ENCODE data around the gene ARHGAP35. TPM values are rescaled to one million over a fixed set of nuclear protein-coding genes. Genes with fewer than 3 reads are reported as not detected.
A peak's percentile ranks its signal among the peaks of the same experiment; 100 is the strongest.

Gene ARHGAP35
- polyA plus RNA-seq, 1 of the 3 experiments (the other 2 are of a cell fraction) = 25.1 TPM

- Histone ChIP-seq H3K4me1 (ENCODE audit: control insufficient read depth in 1 of 2, insufficient read depth in 2 of 2, low read depth in 1 of 2, low read length in 1 of 2) (peaks cover 0 to 35% of the 10 kb centered on the region in 2 experiments; a peak in 3 of 4 replicates), H3K4me3 (ENCODE audit: low read depth in 2 of 2, low read length in 1 of 2) (peak overlapping the region; percentile 77 to 79), H2AFZ (ENCODE audit: low read depth) (peak overlapping the region; percentile 52; the same call in 1 of the 2 replicates), H3K9ac (peak overlapping the region; percentile 97), H3F3A (replicated peaks; ENCODE audit: insufficient read depth) (peaks cover 23% of the 10 kb centered on the region), H3K4me2 (peak overlapping the region; percentile 89), H3K27ac (ENCODE audit: low read depth in 2 of 2, low read length in 1 of 2) (peak overlapping the region; percentile 96 to 98), H3K79me2 (ENCODE audit: insufficient read depth) (peaks cover 44% of the 10 kb centered on the region), H4K20me1 (ENCODE audit: insufficient read depth) (peaks cover 38% of the 10 kb centered on the region), H3K9me2 (no peaks in the 10 kb centered on the region), H3K27me3 (ENCODE audit: insufficient read depth) (no peaks in the 10 kb centered on the region), H3K36me3 (replicated peaks in 1 of 2; ENCODE audit: control insufficient read depth in 1 of 2, insufficient read depth in 2 of 2, low read length in 1 of 2) (no peaks in the 10 kb centered on the region), H3K9me3 (no peaks in the 10 kb centered on the region)
- 2% methylated on average over 31 of the region's 89 CpGs for WGBS (ENCODE audit: low lambda C conversion rate)
- DNase-seq = peak; percentile 90
- POLR2A ChIA-PET = interaction anchor here (0.9 kb wide), 1 partner anchor 94 kb away, joined by 4 read pairs; no protein-coding TSS in a partner anchor
- CTCF ChIA-PET = interaction anchor here (1.2 to 10.2 kb wide), 3 partner anchors 130 to 153 kb away, joined by 4 to 126 read pairs (median 4); no protein-coding TSS in a partner anchor
- TF ChIP-seq FOXM1 (IDR thresholded peaks at IDR 0.05; ENCODE audit: low read depth) (no peak), GABPA (IDR thresholded peaks at IDR 0.05; ENCODE audit: low read depth) (no peak; the same call in 1 of the 2 replicates), CTCF (IDR thresholded peaks at IDR 0.05) (no peak), IRF3 (IDR thresholded peaks at IDR 0.05; ENCODE audit: low read depth, low read length) (peak; percentile 7; the same call in 1 of the 2 replicates), PBX3 (IDR thresholded peaks at IDR 0.05) (no peak), YY1 (IDR thresholded peaks at IDR 0.05; ENCODE audit: low read depth) (no peak), RCOR1 (IDR thresholded peaks at IDR 0.05; ENCODE audit: low read length) (no peak), NRF1 (IDR thresholded peaks at IDR 0.05; ENCODE audit: low read depth, low read length) (peak; percentile 72), TEAD4 (IDR thresholded peaks at IDR 0.05; ENCODE audit: borderline replicate concordance, insufficient read depth) (no peak), RXRA (IDR thresholded peaks at IDR 0.05; ENCODE audit: borderline replicate concordance, low read depth) (no peak), GATA2 (CRISPR knock-in tag; IDR thresholded peaks at IDR 0.05) (no peak), USF1 (IDR thresholded peaks at IDR 0.05; ENCODE audit: borderline replicate concordance, low read depth) (no peak), USF2 (IDR thresholded peaks at IDR 0.05; ENCODE audit: borderline replicate concordance, low read depth, low read length) (no peak), EP300 (IDR thresholded peaks at IDR 0.05; ENCODE audit: borderline replicate concordance in 1 of 2, low read depth in 1 of 2, low read length in 1 of 2) (no peak), EZH2phosphoT487 (IDR thresholded peaks at IDR 0.05; ENCODE audit: borderline replicate concordance, low read depth) (no peak), TCF12 (IDR thresholded peaks at IDR 0.05) (peak; percentile 3; the same call in 1 of the 2 replicates), FOSL2 (IDR thresholded peaks at IDR 0.05; ENCODE audit: borderline replicate concordance, low read depth) (no peak), SIN3A (IDR thresholded peaks at IDR 0.05; ENCODE audit: borderline replicate concordance, low read depth, low read length) (0 out of 2 replicates have a peak, but pooled peaks have one; percentile 37), JUND (IDR thresholded peaks at IDR 0.05) (no peak), MAX (IDR thresholded peaks at IDR 0.05; ENCODE audit: low read depth) (peak; percentile 99), MXI1 (IDR thresholded peaks at IDR 0.05; ENCODE audit: low read depth, low read length) (peak; percentile 97), FOXJ3 (CRISPR knock-in tag; IDR thresholded peaks at IDR 0.05) (no peak), NFIC (IDR thresholded peaks at IDR 0.05; ENCODE audit: borderline replicate concordance) (peak; percentile 19; the same call in 1 of the 2 replicates)
These were observed 512 bp upstream of the ARHGAP35 start for GRCh38 chr19:46860125-46860845.
